DND-41 (cell line): ENCODE results near the gene EFHD2.

Experiments
- CTCF ChIP-seq: IDR thresholded peaks from 2 replicates; pipeline ENCODE4 v1.5.1; 2012; ENCODE audit warnings: borderline replicate concordance, low read length, moderate library complexity, mild to moderate bottlenecking; ENCODE audit not compliant: poor library complexity, severe bottlenecking; ENCODE audit errors: extremely low read depth
- EZH2 ChIP-seq: IDR thresholded peaks from 3 replicates; pipeline ENCODE4 v1.6.1; 2012; ENCODE audit warnings: borderline replicate concordance, low read depth, mild to moderate bottlenecking, moderate library complexity, low read length, inconsistent platforms; ENCODE audit not compliant: severe bottlenecking

DNA sequence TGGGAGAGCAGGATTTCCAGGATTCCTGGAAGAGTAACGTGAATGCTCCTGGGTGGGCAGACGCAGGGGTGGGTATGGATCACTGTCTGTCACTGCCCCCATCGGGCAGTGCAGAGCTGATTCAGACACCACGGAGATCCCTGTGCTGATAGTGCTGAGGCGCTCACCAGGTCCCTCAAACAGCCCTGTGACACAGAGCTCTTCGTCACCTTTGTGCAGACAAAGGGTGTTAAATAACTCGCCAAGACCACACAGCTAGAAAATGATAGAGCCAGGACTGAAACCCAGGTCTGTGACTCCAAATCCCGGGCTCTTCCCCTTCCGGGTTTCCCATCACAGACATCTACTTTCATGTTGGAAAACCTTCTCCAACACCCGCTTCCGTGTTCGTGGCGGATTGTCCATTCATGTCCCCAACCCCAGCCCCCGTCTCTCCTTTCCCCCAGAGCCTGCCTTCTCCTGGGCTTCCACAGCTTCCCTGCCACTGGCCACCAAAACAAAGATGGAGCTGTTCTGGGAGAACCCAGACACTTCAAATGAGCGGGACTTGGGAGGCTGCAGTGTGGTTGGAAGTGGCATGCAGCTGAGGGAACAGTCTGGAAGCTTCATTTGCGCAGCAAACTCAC is 2.6 kb downstream of the EFHD2 start:
- TF ChIP-seq CTCF: no peak
- TF ChIP-seq EZH2: no peak
